Sciatic nerve (tissue), 1 donor: Measurements from ENCODE around the gene ZNF813. TPM values are rescaled to one million over a fixed set of nuclear protein-coding genes. Genes with fewer than 3 reads are reported as not detected.

Source experiments
- total RNA-seq: library from RNA; stranded (reverse); fragmentation: NEBNext Ultra II Directional; extraction: Animal tissue kit (Norgen Biotek cat#: 25700); gene quantifications from one replicate; pipeline ENCODE4 v1.2.1, GENCODE V29; 2021
- donor health status: DM: no; HTN: no; CAD: no.

ZNF813 gene
- total RNA-seq, 1 donor from 2014 or later: 3.3 TPM

Other genes starting within 250 kb of the ZNF813 start
- 27.0 TPM for gene ZNF677, start 212.9 kb upstream of the ZNF813 start, total RNA-seq
- not detected for gene VN1R2, start 209.4 kb upstream of the ZNF813 start, total RNA-seq
- gene VN1R4, start 200.0 kb upstream of the ZNF813 start, total RNA-seq: not detected
- gene ZNF845, start 134.0 kb upstream of the ZNF813 start, total RNA-seq: 8.3 TPM
- gene ZNF525, start 102.0 kb upstream of the ZNF813 start, total RNA-seq: 16.1 TPM
- 17.1 TPM for gene ZNF765, start 72.6 kb upstream of the ZNF813 start, total RNA-seq
- 10.4 TPM for gene ZNF761, start 35.7 kb upstream of the ZNF813 start, total RNA-seq
- gene ZNF331, start 70.4 kb downstream of the ZNF813 start, total RNA-seq: 39.8 TPM
- not detected for gene DPRX, start 164.3 kb downstream of the ZNF813 start, total RNA-seq